Measurements from ENCODE around the gene ANKEF1. TPM values are rescaled to one million over a fixed set of nuclear protein-coding genes. Genes with fewer than 3 reads are reported as not detected.

The ANKEF1 gene
- total RNA-seq, 2 experiments from 2014 or later: 6.9 to 8.7 TPM

GRCh38 chr20:10047427-10047826 is 12.6 kb downstream of the ANKEF1 start:
- no peak overlapping the region for H3K4me3 Mint-ChIP-seq
- CTCF ChIA-PET: no interaction called here
- no peak overlapping the region for H3K27ac Mint-ChIP-seq
- H3K9me3 Mint-ChIP-seq: no peaks in the 10 kb centered on the region
- POLR2A ChIA-PET: no interaction called here
- H3K36me3 Mint-ChIP-seq (ENCODE audit: low read depth): peaks cover 6% of the 10 kb centered on the region
- H3K27me3 Mint-ChIP-seq: no peaks in the 10 kb centered on the region
- H3K4me1 Mint-ChIP-seq: peaks cover 4% of the 10 kb centered on the region
- no peak for DNase-seq

- Mint-ChIP-seq H3K9me3 (no peaks in the 10 kb centered on the region), H3K4me1 (peaks cover 9% of the 10 kb centered on the region), H3K4me3 (no peak overlapping the region), H3K27ac (no peak overlapping the region), H3K36me3 (ENCODE audit: low read depth) (peaks cover 11% of the 10 kb centered on the region), H3K27me3 (no peaks in the 10 kb centered on the region)
- POLR2A ChIA-PET: no interaction called here
- CTCF ChIA-PET: no interaction called here
- DNase-seq: no peak
Measured at GRCh38 chr20:10051185-10051584, 16.4 kb downstream of the ANKEF1 start.

GRCh38 chr20:10059006-10059405 is 24.2 kb downstream of the ANKEF1 start:
- no peaks in the 10 kb centered on the region for H3K27me3 Mint-ChIP-seq
- H3K4me3 Mint-ChIP-seq: no peak overlapping the region
- CTCF ChIA-PET: no interaction called here
- H3K4me1 Mint-ChIP-seq: peaks cover 6% of the 10 kb centered on the region
- POLR2A ChIA-PET: no interaction called here
- DNase-seq: no peak
- H3K36me3 Mint-ChIP-seq (ENCODE audit: low read depth): peaks cover 10% of the 10 kb centered on the region
- H3K27ac Mint-ChIP-seq: no peak overlapping the region
- H3K9me3 Mint-ChIP-seq: no peaks in the 10 kb centered on the region

- DNase-seq: no peak
- CTCF ChIA-PET: interaction anchor here (1.0 kb wide), 1 partner anchor 30 kb away, joined by 3 read pairs; no protein-coding TSS in a partner anchor
- H3K27ac Mint-ChIP-seq: no peak overlapping the region
- no peaks in the 10 kb centered on the region for H3K4me1 Mint-ChIP-seq
- H3K9me3 Mint-ChIP-seq: no peaks in the 10 kb centered on the region
- POLR2A ChIA-PET: no interaction called here
- H3K27me3 Mint-ChIP-seq: peaks cover 1% of the 10 kb centered on the region
- H3K36me3 Mint-ChIP-seq (ENCODE audit: low read depth): peaks cover 8% of the 10 kb centered on the region
- H3K4me3 Mint-ChIP-seq: no peak overlapping the region
Measured at GRCh38 chr20:10060226-10060625, 25.4 kb downstream of the ANKEF1 start.

- no peaks in the 10 kb centered on the region for H3K4me1 Mint-ChIP-seq
- no peak overlapping the region for H3K4me3 Mint-ChIP-seq
- CTCF ChIA-PET: interaction anchor here (0.9 kb wide), 1 partner anchor 9 kb away, joined by 3 read pairs; no protein-coding TSS in a partner anchor
Measured at GRCh38 chr20:10061641-10062040, 26.9 kb downstream of the ANKEF1 start.

GRCh38 chr20:10063482-10063881 is 28.7 kb downstream of the ANKEF1 start:
- CTCF ChIA-PET: no interaction called here
- no peaks in the 10 kb centered on the region for H3K4me1 Mint-ChIP-seq
- no peak for DNase-seq
- POLR2A ChIA-PET: interaction anchor here (0.6 kb wide), 1 partner anchor 47 kb away, joined by 3 read pairs; no protein-coding TSS in a partner anchor
- H3K4me3 Mint-ChIP-seq: no peak overlapping the region
- peaks cover 1% of the 10 kb centered on the region for H3K27me3 Mint-ChIP-seq
- no peaks in the 10 kb centered on the region for H3K9me3 Mint-ChIP-seq
- no peaks in the 10 kb centered on the region for H3K36me3 Mint-ChIP-seq (ENCODE audit: low read depth)
- H3K27ac Mint-ChIP-seq: no peak overlapping the region

More at GRCh38 chr20:10061641-10062040, 26.9 kb downstream of the ANKEF1 start:
- H3K27ac Mint-ChIP-seq: no peak overlapping the region
- no peak for DNase-seq
- peaks cover 5% of the 10 kb centered on the region for H3K36me3 Mint-ChIP-seq (ENCODE audit: low read depth)
- H3K9me3 Mint-ChIP-seq: no peaks in the 10 kb centered on the region
- peaks cover 1% of the 10 kb centered on the region for H3K27me3 Mint-ChIP-seq
- POLR2A ChIA-PET: no interaction called here

- ChIA-PET CTCF (no interaction called here), POLR2A (no interaction called here)
- no peaks in the 10 kb centered on the region for H3K4me1 Mint-ChIP-seq
- no peak overlapping the region for H3K27ac Mint-ChIP-seq
- H3K36me3 Mint-ChIP-seq (ENCODE audit: low read depth): no peaks in the 10 kb centered on the region
- peaks cover 1% of the 10 kb centered on the region for H3K27me3 Mint-ChIP-seq
- no peak overlapping the region for H3K4me3 Mint-ChIP-seq
- DNase-seq: no peak
- peaks cover 4% of the 10 kb centered on the region for H3K9me3 Mint-ChIP-seq
Measured at GRCh38 chr20:10064611-10065010, 29.8 kb downstream of the ANKEF1 start.

- H3K4me1 Mint-ChIP-seq: no peaks in the 10 kb centered on the region
- H3K9me3 Mint-ChIP-seq: peaks cover 4% of the 10 kb centered on the region
- no peak overlapping the region for H3K27ac Mint-ChIP-seq
- no peak for DNase-seq
- peaks cover 4% of the 10 kb centered on the region for H3K27me3 Mint-ChIP-seq
- ChIA-PET CTCF (no interaction called here), POLR2A (no interaction called here)
- no peaks in the 10 kb centered on the region for H3K36me3 Mint-ChIP-seq (ENCODE audit: low read depth)
- no peak overlapping the region for H3K4me3 Mint-ChIP-seq
Measured at GRCh38 chr20:10065154-10065833, 30.5 kb downstream of the ANKEF1 start.

GRCh38 chr20:10067321-10067720 is 32.5 kb downstream of the ANKEF1 start:
- no peak overlapping the region for H3K27ac Mint-ChIP-seq
- peaks cover 4% of the 10 kb centered on the region for H3K9me3 Mint-ChIP-seq
- peaks cover 4% of the 10 kb centered on the region for H3K27me3 Mint-ChIP-seq
- no peaks in the 10 kb centered on the region for H3K36me3 Mint-ChIP-seq (ENCODE audit: low read depth)
- H3K4me3 Mint-ChIP-seq: no peak overlapping the region
- ChIA-PET CTCF (no interaction called here), POLR2A (no interaction called here)
- H3K4me1 Mint-ChIP-seq: no peaks in the 10 kb centered on the region
- DNase-seq: no peak

- Mint-ChIP-seq H3K4me3 (no peak overlapping the region), H3K27ac (no peak overlapping the region)
- POLR2A ChIA-PET: no interaction called here
Measured at GRCh38 chr20:10074513-10074912, 39.7 kb downstream of the ANKEF1 start.

GRCh38 chr20:10075606-10076005 is 40.8 kb downstream of the ANKEF1 start:
- CTCF ChIA-PET: no interaction called here
- Mint-ChIP-seq H3K36me3 (ENCODE audit: low read depth) (no peaks in the 10 kb centered on the region), H3K9me3 (peaks cover 2% of the 10 kb centered on the region), H3K4me1 (no peaks in the 10 kb centered on the region), H3K27ac (no peak overlapping the region), H3K27me3 (peaks cover 5% of the 10 kb centered on the region), H3K4me3 (no peak overlapping the region)
- DNase-seq: no peak
- POLR2A ChIA-PET: no interaction called here

More at GRCh38 chr20:10074513-10074912, 39.7 kb downstream of the ANKEF1 start:
- peaks cover 8% of the 10 kb centered on the region for H3K27me3 Mint-ChIP-seq
- peaks cover 2% of the 10 kb centered on the region for H3K9me3 Mint-ChIP-seq
- CTCF ChIA-PET: no interaction called here
- H3K4me1 Mint-ChIP-seq: no peaks in the 10 kb centered on the region
- H3K36me3 Mint-ChIP-seq (ENCODE audit: low read depth): no peaks in the 10 kb centered on the region
- no peak for DNase-seq

GRCh38 chr20:10076126-10077080 is 41.6 kb downstream of the ANKEF1 start:
- Mint-ChIP-seq H3K27me3 (peaks cover 5% of the 10 kb centered on the region), H3K4me1 (no peaks in the 10 kb centered on the region), H3K4me3 (no peak overlapping the region), H3K36me3 (ENCODE audit: low read depth) (no peaks in the 10 kb centered on the region), H3K9me3 (peaks cover 2% of the 10 kb centered on the region), H3K27ac (no peak overlapping the region)
- CTCF ChIA-PET: no interaction called here
- no peak for DNase-seq
- POLR2A ChIA-PET: no interaction called here

GRCh38 chr20:10077081-10077471 is 42.3 kb downstream of the ANKEF1 start:
- POLR2A ChIA-PET: no interaction called here
- no peaks in the 10 kb centered on the region for H3K4me1 Mint-ChIP-seq
- peaks cover 2% of the 10 kb centered on the region for H3K9me3 Mint-ChIP-seq
- no peak overlapping the region for H3K4me3 Mint-ChIP-seq
- H3K36me3 Mint-ChIP-seq (ENCODE audit: low read depth): no peaks in the 10 kb centered on the region
- CTCF ChIA-PET: no interaction called here
- H3K27ac Mint-ChIP-seq: no peak overlapping the region
- no peak for DNase-seq
- peaks cover 5% of the 10 kb centered on the region for H3K27me3 Mint-ChIP-seq
